Measurements from ENCODE around the gene ATG2B. TPM values are rescaled to one million over a fixed set of nuclear protein-coding genes. Genes with fewer than 3 reads are reported as not detected.
A peak's percentile ranks its signal among the peaks of the same experiment; 100 is the strongest.

Gene ATG2B
- total RNA-seq, 1 donor from 2014 or later: 15.8 TPM

DNA sequence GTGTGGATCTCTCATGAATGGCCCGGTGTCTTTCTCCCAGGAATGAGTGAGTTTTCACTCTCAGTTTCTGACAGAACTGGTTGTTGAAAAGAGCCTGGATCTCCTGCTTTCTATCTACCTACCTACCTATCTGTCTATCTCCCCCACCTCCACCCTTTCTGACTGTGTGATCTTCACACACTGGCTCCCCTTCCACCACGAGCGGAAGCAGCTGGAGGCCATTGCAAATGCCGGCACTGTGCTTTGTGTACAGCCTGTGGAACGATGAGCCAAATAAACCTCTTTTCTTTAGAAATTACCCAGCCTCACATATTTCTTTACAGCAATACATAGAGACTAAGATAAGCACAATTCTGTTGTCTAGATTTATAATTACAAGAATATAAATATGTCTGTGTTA is 7.4 kb upstream of the ATG2B start:
- Histone ChIP-seq H3K4me3 (no peak overlapping the region), H3K4me1 (no peaks in the 10 kb centered on the region), H3K9me3 (no peaks in the 10 kb centered on the region), H3K27ac (no peak overlapping the region), H3K36me3 (no peaks in the 10 kb centered on the region), H3K27me3 (no peaks in the 10 kb centered on the region)
- TF ChIP-seq, protein P1, sequence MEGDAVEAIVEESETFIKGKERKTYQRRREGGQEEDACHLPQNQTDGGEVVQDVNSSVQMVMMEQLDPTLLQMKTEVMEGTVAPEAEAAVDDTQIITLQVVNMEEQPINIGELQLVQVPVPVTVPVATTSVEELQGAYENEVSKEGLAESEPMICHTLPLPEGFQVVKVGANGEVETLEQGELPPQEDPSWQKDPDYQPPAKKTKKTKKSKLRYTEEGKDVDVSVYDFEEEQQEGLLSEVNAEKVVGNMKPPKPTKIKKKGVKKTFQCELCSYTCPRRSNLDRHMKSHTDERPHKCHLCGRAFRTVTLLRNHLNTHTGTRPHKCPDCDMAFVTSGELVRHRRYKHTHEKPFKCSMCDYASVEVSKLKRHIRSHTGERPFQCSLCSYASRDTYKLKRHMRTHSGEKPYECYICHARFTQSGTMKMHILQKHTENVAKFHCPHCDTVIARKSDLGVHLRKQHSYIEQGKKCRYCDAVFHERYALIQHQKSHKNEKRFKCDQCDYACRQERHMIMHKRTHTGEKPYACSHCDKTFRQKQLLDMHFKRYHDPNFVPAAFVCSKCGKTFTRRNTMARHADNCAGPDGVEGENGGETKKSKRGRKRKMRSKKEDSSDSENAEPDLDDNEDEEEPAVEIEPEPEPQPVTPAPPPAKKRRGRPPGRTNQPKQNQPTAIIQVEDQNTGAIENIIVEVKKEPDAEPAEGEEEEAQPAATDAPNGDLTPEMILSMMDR (IDR thresholded peaks at IDR 0.05): no peak
- no peak for DNase-seq (ENCODE audit: low spot score in 2 of 2)
- intact Hi-C loops (cut with DNase I): no loop called here

DNA sequence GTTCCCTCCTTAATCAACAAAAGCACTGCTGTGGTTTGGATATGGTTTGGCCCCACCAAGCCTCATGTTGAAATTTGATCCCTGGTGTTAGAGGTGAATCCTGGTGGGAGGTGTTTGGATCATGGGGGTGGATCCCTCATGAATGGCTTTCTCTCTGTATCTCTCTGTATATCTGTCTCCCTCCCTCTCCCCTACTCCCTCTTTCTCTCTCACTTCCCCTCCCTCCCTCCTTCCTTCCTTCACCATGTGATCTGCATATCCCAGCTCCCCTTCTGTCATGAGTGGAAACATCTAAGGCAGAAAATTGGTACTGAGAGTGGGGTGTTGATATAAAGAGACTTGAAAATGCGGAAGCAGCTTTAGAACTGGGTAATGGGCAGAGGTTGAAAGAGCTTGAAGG is 5.4 kb upstream of the ATG2B start:
- no peak overlapping the region for H3K27ac ChIP-seq
- no peaks in the 10 kb centered on the region for H3K9me3 ChIP-seq
- H3K4me3 ChIP-seq: no peak overlapping the region
- no peaks in the 10 kb centered on the region for H3K4me1 ChIP-seq
- TF ChIP-seq, protein P1 (IDR thresholded peaks at IDR 0.05): no peak
- DNase-seq (ENCODE audit: low spot score in 2 of 2): no peak
- intact Hi-C loops (cut with DNase I): loop anchor here (10.0 kb wide), 2 partner anchors 426 to 834 kb away; partner anchors contain the start of genes GLRX5 and VRK1
- H3K36me3 ChIP-seq: no peaks in the 10 kb centered on the region
- no peaks in the 10 kb centered on the region for H3K27me3 ChIP-seq

DNA sequence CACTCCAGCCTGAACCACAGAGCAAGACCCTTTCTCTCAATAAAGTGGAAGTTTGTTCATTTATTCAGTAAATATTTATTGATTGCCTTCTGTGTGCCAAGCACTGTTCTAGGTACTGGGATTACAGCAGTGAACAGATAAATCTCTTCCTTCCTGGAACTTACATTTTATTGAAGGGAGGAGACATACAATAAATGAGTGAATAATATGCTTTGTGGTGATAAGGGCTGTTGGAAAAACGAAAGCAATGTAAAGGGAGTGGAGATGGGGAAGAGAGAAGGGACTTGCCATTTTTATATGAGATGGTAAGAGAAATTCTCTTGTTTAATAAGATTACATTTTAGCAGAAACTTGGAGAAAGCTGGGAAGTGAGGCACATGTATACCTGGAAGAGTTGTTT is 1.8 kb upstream of the ATG2B start:
- Histone ChIP-seq H3K27me3 (no peaks in the 10 kb centered on the region), H3K9me3 (no peaks in the 10 kb centered on the region), H3K27ac (no peak overlapping the region), H3K36me3 (no peaks in the 10 kb centered on the region), H3K4me1 (peaks cover 9 to 17% of the 10 kb centered on the region in 2 donors), H3K4me3 (no peak overlapping the region)
- TF ChIP-seq, protein P1 (IDR thresholded peaks at IDR 0.05): no peak
- intact Hi-C loops (cut with DNase I): loop anchor here (10.0 kb wide), 2 partner anchors 430 to 830 kb away; partner anchors contain the start of genes GLRX5 and VRK1
- DNase-seq (ENCODE audit: low spot score in 2 of 2): no peak

DNA sequence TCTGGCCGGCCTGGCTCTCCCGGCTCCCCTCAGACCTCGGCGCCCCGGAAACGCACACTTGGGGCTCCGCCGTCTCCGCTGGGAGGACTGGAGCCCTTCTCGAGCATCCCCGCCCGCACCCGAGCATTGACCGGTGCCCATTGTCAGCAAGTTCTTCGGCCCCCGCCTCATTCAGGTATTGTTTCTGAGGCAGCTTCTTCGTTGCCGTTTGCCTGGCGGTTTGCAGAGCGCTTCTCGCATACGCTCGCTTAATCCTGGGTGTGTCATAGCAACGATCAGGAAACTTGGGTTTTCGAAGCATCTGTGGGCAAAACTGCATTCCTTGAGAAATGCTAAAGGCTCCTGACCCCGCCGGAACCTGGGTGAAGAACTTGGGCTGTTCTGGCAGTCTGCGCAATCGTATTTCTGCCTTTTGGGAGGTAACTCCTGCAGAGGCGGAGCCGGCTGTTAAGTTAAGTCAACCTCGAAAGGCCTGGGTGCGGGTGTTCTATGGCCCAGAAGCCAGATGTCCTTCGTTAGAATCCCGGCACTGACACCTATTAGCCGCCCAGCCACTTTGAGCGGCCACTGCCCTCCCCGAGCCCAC is 703 bp upstream of the ATG2B start:
- Histone ChIP-seq H3K9me3 (no peaks in the 10 kb centered on the region), H3K4me1 (peaks cover 9 to 17% of the 10 kb centered on the region in 2 donors), H3K27ac (peak overlapping the region; percentile 92 to 93), H3K4me3 (peak overlapping the region; percentile 87 to 92), H3K36me3 (no peaks in the 10 kb centered on the region), H3K27me3 (no peaks in the 10 kb centered on the region)
- DNase-seq (ENCODE audit: low spot score in 2 of 2): peak in 1 of 2 donors; percentile 66
- TF ChIP-seq, protein P1 (IDR thresholded peaks at IDR 0.05): no peak
- intact Hi-C loops (cut with DNase I): loop anchor here (1.0 to 10.0 kb wide), 4 partner anchors 27 to 829 kb away; partner anchors contain the start of genes GLRX5, PAPOLA and VRK1

DNA sequence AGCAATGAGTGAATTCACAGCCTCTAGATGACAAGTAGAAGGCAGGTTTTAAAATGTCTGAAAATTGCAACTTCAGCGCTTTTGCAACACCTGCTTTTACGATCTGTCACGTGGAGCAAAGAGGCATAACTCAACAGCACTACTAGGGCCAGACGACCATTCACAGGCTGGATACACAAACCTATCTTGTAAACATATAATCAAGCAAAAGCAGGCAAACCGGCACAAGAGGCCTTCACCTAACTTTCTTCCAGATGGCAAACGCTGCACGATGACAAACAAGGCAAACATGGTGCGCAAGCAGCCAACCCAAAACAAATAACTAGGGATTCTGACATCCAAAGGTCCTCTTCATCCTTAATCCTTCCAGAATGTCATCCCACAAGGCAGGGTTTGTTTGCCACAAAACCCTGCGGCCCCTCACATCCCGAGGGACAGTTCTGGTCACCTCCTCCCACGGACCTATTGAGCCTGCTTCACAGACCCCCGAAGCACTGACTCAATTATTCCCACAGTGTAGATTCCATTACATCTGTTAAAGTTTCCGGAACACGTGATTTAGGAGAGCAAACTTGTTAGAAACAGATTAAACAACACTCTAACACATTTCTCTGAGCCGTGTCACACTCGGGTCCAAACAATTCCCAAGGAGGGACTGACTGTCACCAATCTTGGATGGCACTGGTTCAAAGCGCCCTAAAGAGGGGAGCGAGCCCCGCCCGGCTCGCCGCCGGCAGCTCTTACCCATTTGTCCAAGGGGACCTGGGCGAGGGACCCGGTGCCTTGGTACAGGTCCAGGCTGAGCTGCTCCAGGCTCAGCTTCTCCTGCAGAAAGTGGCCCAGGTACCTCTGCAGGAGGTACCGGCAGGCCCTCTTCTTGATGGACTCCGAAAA is 823 bp downstream of the ATG2B start:
- Histone ChIP-seq H3K4me1 (peaks cover 9 to 17% of the 10 kb centered on the region in 2 donors), H3K9me3 (no peaks in the 10 kb centered on the region), H3K36me3 (peaks cover 0 to 4% of the 10 kb centered on the region in 2 donors), H3K4me3 (peak overlapping the region; percentile 87 to 92), H3K27ac (peak overlapping the region; percentile 92 to 93), H3K27me3 (no peaks in the 10 kb centered on the region)
- DNase-seq (ENCODE audit: low spot score in 2 of 2): peak in 1 of 2 donors; percentile 68
- intact Hi-C loops (cut with DNase I): loop anchor here (10.0 kb wide), 2 partner anchors 432 to 828 kb away; partner anchors contain the start of genes GLRX5 and VRK1
- TF ChIP-seq, protein P1 (IDR thresholded peaks at IDR 0.05): no peak

Data from ascending aorta (tissue), 2 donors.